ENCODE results near the gene PHACTR1. TPM values are rescaled to one million over a fixed set of nuclear protein-coding genes. Genes with fewer than 3 reads are reported as not detected.

Gene PHACTR1
- total and polyA plus RNA-seq, 9 of the 15 experiments (the other 6 are each of a cell fraction or from before 2014, with no cell fraction given) = 11.5 to 32.6 (median 22.0) TPM

GRCh38 chr6:13098006-13098405 lies 381.4 kb downstream of the PHACTR1 start:
- ChIA-PET CTCF (ENCODE audit: low intra/inter-chr PET ratio) (no interaction called here), POLR2A (interaction anchor here (0.9 kb wide), 1 partner anchor 91 kb away, joined by 3 read pairs; no protein-coding TSS in a partner anchor)
- in situ Hi-C loops (cut with MboI) = no loop called here

More at GRCh38 chr6:13098006-13098405, 381.4 kb downstream of the PHACTR1 start:
- no peaks in the 10 kb centered on the region for H4K20me1 ChIP-seq (replicated peaks; ENCODE audit: control insufficient read depth, insufficient read depth, low read length)
- H3K9me3 ChIP-seq (replicated peaks; ENCODE audit: control insufficient read depth, insufficient read depth, low read depth, low read length) = no peaks in the 10 kb centered on the region
- no peak overlapping the region for H3K27ac ChIP-seq (ENCODE audit: extremely low read depth, low read depth, low read length)
- intact Hi-C loops (cut with micrococcal nuclease) = no loop called here
- H3K9ac ChIP-seq (ENCODE audit: insufficient read depth in 1 of 2, low read depth in 2 of 2, low read length in 2 of 2) = no peak overlapping the region
- no TSS peak for BruUV-seq (replicated peaks)
- H2AFZ ChIP-seq (ENCODE audit: low read depth, low read length) = no peak overlapping the region
- H3K4me3 ChIP-seq = no peak overlapping the region
- no peaks in the 10 kb centered on the region for H3K4me1 ChIP-seq (replicated peaks in 1 of 2; ENCODE audit: control insufficient read depth in 2 of 2, insufficient read depth in 2 of 2, low read length in 2 of 2)
- no peak for TF ChIP-seq ARID3B (CRISPR knock-in tag; IDR thresholded peaks at IDR 0.05; ENCODE audit: borderline replicate concordance)
- no peak for TF ChIP-seq ETV1 (tag; conservative IDR thresholded peaks at IDR 0.05; ENCODE audit: low read depth)
- TF ChIP-seq ILK (tag; IDR thresholded peaks at IDR 0.05; ENCODE audit: borderline replicate concordance, low read depth) = no peak
- no peak for TF ChIP-seq CLOCK (CRISPR knock-in tag; IDR thresholded peaks at IDR 0.05; ENCODE audit: borderline replicate concordance)
- no peak for TF ChIP-seq SREBF2 (CRISPR knock-in tag; IDR thresholded peaks at IDR 0.05)
- FAIRE-seq (no peak), ATAC-seq (no peak), DNase-seq (ENCODE audit: extremely low read depth in 1 of 4, low spot score in 3 of 4) (no peak)
- no peak overlapping the region for H3K4me2 ChIP-seq (ENCODE audit: insufficient read depth, low read length)
- H3K9me1 ChIP-seq (ENCODE audit: control insufficient read depth, insufficient read depth, low read length) = no peaks in the 10 kb centered on the region
- H3K36me3 ChIP-seq (ENCODE audit: control insufficient read depth, insufficient read depth, low read length) = no peaks in the 10 kb centered on the region
- no peaks in the 10 kb centered on the region for H3K27me3 ChIP-seq (ENCODE audit: control insufficient read depth in 2 of 2, insufficient read depth in 2 of 2, low read length in 2 of 2)
- H3K79me2 ChIP-seq (ENCODE audit: control insufficient read depth, insufficient read depth, low read length) = no peaks in the 10 kb centered on the region
